Activated CD8-positive, alpha-beta T cell treated with anti-CD3 and anti-CD28 coated beads for 36 hours (primary cell): Measurements from ENCODE around the gene MEF2C. TPM values are rescaled to one million over a fixed set of nuclear protein-coding genes. Genes with fewer than 3 reads are reported as not detected.
"Not testable (repeated sequence)": the region's sequence is repeated elsewhere in the genome, so short reads cannot be mapped to it uniquely, and the experiment has no call there.

Experiments
- ATAC-seq: fragments of 200-7000 bp; cut with Tn5 transposase; one replicate; pipeline ENCODE4 v1.10.0; 2021; ENCODE audit warnings: mild to moderate bottlenecking, moderate library complexity
- CTCF ChIA-PET: fragments of 350-600 bp; sonication (Branson Sonifier 250); formaldehyde crosslinking; loops from one replicate; lab custom pipeline; 2021; ENCODE audit warnings: antibody characterized with exemption; lab: Charles Lee
- POLR2A ChIA-PET: fragments of 350-600 bp; sonication (Branson Sonifier 250); formaldehyde crosslinking; loops from one replicate; lab custom pipeline; 2021; ENCODE audit warnings: antibody characterized with exemption; lab: Charles Lee
- DNase-seq: peaks from one replicate; pipeline ENCODE4 v3.0.0-alpha.2; 2020
- H3K27ac Mint-ChIP-seq: one replicate; pipeline ENCODE4 v1.8.0; 2021; ENCODE audit warnings: mild to moderate bottlenecking, mixed read lengths
- H3K27me3 Mint-ChIP-seq: one replicate; pipeline ENCODE4 v1.8.0; 2021; ENCODE audit warnings: mixed read lengths
- H3K36me3 Mint-ChIP-seq: one replicate; pipeline ENCODE4 v1.8.0; 2021; ENCODE audit warnings: low read depth, mixed read lengths
- H3K4me1 Mint-ChIP-seq: one replicate; pipeline ENCODE4 v1.8.0; 2021; ENCODE audit warnings: low read depth, mixed read lengths
- H3K4me3 Mint-ChIP-seq: one replicate; pipeline ENCODE4 v1.8.0; 2021; ENCODE audit warnings: mild to moderate bottlenecking, moderate library complexity, mixed read lengths
- H3K9me3 Mint-ChIP-seq: one replicate; pipeline ENCODE4 v1.8.0; 2021; ENCODE audit warnings: mixed read lengths
- intact Hi-C: fragments of 100-400 bp; cut with micrococcal nuclease; formaldehyde crosslinking; loops from one replicate; pipeline ENCODE4 v1.10.0; 2022
- total RNA-seq, 2 experiments: library from RNA; stranded (reverse); gene quantifications; one replicate each; pipeline ENCODE4 v1.2.3, GENCODE V29; 2021
- TF ChIP-seq, protein P1 (sequence below): fragments of 200-600 bp; IDR thresholded peaks from one replicate; pipeline ENCODE4 v1.8.0; 2022; ENCODE audit warnings: antibody characterized with exemption, mild to moderate bottlenecking

Gene MEF2C
- total RNA-seq, 2 experiments from 2014 or later = 0.27 to 1.3 TPM

DNA sequence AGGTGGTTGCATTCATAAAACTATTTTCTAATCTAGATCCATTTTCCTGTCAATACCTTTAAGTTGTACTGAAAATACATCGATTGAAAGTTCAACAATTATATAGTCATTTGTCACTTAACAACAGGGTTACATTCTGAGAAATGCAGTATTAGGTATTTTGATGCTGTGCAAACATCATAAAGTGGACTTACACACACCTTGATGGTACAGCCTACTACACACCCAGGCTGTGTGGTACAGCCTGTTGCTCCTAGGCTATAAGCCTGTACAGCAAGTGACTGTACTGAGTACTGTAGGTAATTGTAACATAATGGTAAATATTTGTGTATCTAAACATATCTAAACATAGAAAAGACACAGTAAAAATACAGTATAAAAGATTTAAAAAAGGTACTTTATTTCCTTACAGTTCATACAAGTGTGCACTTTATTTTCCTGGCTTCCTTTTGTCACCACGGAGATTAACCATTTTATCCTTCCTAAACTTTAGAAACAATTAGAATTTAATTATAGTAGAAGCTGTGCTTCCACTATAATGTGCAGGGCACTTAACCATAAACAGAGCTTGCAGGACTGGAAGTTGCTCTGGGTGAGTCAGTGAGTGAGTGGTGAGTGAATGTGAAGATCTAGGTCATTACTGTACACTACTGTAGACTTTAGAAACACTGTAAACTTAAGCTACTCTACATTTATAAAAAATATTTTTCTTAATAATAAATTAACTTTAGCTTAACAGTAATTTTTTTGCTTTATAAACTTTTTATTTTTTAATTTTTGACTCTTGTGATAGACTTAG lies 42.9 kb upstream of the MEF2C start:
- H3K4me3 Mint-ChIP-seq = no peak overlapping the region
- CTCF ChIA-PET = interaction anchor here (2.6 kb wide), 1 partner anchor 196 kb away, joined by 6 read pairs; no protein-coding TSS in a partner anchor
- no peaks in the 10 kb centered on the region for H3K9me3 Mint-ChIP-seq
- intact Hi-C loops = no loop called here
- H3K27ac Mint-ChIP-seq = no peak overlapping the region
- DNase-seq (no peak), ATAC-seq (no peak)
- no peaks in the 10 kb centered on the region for H3K36me3 Mint-ChIP-seq
- H3K4me1 Mint-ChIP-seq = no peaks in the 10 kb centered on the region
- POLR2A ChIA-PET = no interaction called here
- no peaks in the 10 kb centered on the region for H3K27me3 Mint-ChIP-seq
- TF ChIP-seq, protein P1, sequence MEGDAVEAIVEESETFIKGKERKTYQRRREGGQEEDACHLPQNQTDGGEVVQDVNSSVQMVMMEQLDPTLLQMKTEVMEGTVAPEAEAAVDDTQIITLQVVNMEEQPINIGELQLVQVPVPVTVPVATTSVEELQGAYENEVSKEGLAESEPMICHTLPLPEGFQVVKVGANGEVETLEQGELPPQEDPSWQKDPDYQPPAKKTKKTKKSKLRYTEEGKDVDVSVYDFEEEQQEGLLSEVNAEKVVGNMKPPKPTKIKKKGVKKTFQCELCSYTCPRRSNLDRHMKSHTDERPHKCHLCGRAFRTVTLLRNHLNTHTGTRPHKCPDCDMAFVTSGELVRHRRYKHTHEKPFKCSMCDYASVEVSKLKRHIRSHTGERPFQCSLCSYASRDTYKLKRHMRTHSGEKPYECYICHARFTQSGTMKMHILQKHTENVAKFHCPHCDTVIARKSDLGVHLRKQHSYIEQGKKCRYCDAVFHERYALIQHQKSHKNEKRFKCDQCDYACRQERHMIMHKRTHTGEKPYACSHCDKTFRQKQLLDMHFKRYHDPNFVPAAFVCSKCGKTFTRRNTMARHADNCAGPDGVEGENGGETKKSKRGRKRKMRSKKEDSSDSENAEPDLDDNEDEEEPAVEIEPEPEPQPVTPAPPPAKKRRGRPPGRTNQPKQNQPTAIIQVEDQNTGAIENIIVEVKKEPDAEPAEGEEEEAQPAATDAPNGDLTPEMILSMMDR = no peak

DNA sequence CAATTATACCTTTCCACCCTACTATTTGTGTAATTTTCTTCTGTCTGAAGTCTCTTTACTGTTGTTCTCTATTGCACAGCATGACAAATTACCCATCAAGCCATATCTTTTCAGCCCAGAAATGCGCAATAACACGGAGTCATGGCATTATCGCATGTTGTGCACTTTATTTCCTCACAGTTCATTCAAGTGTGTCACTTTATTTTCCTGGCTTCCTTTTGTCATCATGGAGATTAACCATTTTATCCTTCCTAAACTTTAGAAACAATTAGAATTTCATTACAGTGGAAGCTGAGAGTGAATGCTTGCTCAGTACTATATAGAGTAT lies 41.3 kb upstream of the MEF2C start:
- no peak for DNase-seq
- ATAC-seq = no peak
- Mint-ChIP-seq H3K36me3 (no peaks in the 10 kb centered on the region), H3K4me3 (no peak overlapping the region), H3K4me1 (no peaks in the 10 kb centered on the region), H3K9me3 (peaks cover 2% of the 10 kb centered on the region), H3K27me3 (peaks cover 4% of the 10 kb centered on the region), H3K27ac (no peak overlapping the region)
- POLR2A ChIA-PET = no interaction called here
- CTCF ChIA-PET = no interaction called here
- intact Hi-C loops = no loop called here
- TF ChIP-seq, protein P1 = no peak

DNA sequence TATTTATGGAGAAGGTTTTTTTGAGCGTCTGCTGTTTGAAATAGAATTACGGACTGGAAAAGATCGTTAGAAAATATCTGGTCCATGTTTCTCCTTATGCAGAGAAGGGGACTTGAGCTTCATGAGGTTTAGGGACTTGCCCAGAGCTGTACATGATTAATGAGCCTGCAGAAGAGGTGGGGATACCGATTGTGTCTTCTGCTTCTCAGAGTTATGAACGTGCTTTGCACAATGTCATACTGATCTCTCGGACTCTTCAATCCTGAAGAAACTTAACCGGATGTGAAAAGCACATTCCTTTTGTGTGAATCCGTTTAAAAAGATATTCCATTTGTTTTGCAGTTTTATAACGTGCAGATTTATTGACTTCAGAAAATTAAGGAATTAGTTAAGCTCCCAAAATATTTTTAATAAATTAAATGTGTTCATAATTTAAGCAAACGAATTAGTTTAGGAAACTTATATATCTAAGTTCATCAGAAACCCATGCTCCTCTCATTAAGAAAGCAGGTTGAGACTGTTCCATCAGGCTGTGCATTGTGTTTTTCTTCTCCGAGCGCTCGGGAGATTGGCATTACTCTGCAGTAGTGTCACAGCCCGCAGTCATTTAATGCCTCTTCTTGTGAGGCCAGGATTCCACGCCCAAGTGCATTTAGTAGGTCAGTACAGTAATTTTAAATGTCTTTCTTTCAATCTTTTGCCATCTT lies 40.8 kb upstream of the MEF2C start:
- Mint-ChIP-seq H3K4me1 (no peaks in the 10 kb centered on the region), H3K4me3 (no peak overlapping the region), H3K36me3 (no peaks in the 10 kb centered on the region), H3K9me3 (peaks cover 2% of the 10 kb centered on the region), H3K27ac (no peak overlapping the region), H3K27me3 (peaks cover 4% of the 10 kb centered on the region)
- ATAC-seq = no peak
- TF ChIP-seq, protein P1 = no peak
- CTCF ChIA-PET = no interaction called here
- POLR2A ChIA-PET = no interaction called here
- no peak for DNase-seq
- intact Hi-C loops = no loop called here

DNA sequence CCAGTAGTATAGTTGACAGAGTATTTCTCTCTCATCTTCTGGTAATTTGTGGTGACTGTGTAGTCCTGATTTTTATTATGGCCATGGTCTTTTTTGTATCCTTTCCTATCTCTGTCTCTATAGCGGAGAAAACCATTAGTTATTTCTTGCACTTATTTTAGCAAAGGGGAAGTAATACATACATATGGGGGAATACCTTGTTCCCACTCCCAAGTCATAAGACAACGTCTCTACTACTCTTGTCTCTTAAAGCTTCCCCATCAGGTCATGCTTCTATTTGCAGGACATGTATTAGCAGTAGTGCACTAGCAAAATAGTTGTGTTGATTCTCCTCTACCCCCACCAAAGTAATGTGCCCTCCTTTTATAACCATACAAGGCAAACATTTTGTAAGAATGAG lies 29.8 kb upstream of the MEF2C start:
- H3K4me1 Mint-ChIP-seq, H3K4me3 Mint-ChIP-seq, H3K36me3 Mint-ChIP-seq, intact Hi-C loops, POLR2A ChIA-PET, H3K27me3 Mint-ChIP-seq, ATAC-seq, H3K27ac Mint-ChIP-seq, CTCF ChIA-PET, H3K9me3 Mint-ChIP-seq, DNase-seq: not testable (repeated sequence)

- intact Hi-C loops, H3K27ac Mint-ChIP-seq, H3K27me3 Mint-ChIP-seq, CTCF ChIA-PET, DNase-seq, ATAC-seq, POLR2A ChIA-PET, H3K36me3 Mint-ChIP-seq, H3K4me3 Mint-ChIP-seq, H3K4me1 Mint-ChIP-seq, H3K9me3 Mint-ChIP-seq: not testable (repeated sequence)
These were observed 28.1 kb upstream of the MEF2C start for GRCh38 chr5:88911059-88911572.

- POLR2A ChIA-PET, H3K4me3 Mint-ChIP-seq, H3K27me3 Mint-ChIP-seq, CTCF ChIA-PET, H3K27ac Mint-ChIP-seq, ATAC-seq, H3K9me3 Mint-ChIP-seq, DNase-seq, H3K4me1 Mint-ChIP-seq, H3K36me3 Mint-ChIP-seq, intact Hi-C loops: not testable (repeated sequence)
These were observed 21.5 kb upstream of the MEF2C start for GRCh38 chr5:88904478-88904877.

- POLR2A ChIA-PET, DNase-seq, ATAC-seq, H3K4me1 Mint-ChIP-seq, H3K36me3 Mint-ChIP-seq, CTCF ChIA-PET, intact Hi-C loops, H3K27me3 Mint-ChIP-seq, H3K4me3 Mint-ChIP-seq, H3K27ac Mint-ChIP-seq, H3K9me3 Mint-ChIP-seq: not testable (repeated sequence)
These were observed 21.0 kb upstream of the MEF2C start for GRCh38 chr5:88903966-88904365.

GRCh38 chr5:88901077-88901476 lies 18.1 kb upstream of the MEF2C start:
- intact Hi-C loops, ATAC-seq, H3K27me3 Mint-ChIP-seq, CTCF ChIA-PET, DNase-seq, H3K9me3 Mint-ChIP-seq, H3K36me3 Mint-ChIP-seq, H3K27ac Mint-ChIP-seq, H3K4me1 Mint-ChIP-seq, POLR2A ChIA-PET, H3K4me3 Mint-ChIP-seq: not testable (repeated sequence)
